ENCODE results near the gene HECTD2. TPM values are rescaled to one million over a fixed set of nuclear protein-coding genes. Genes with fewer than 3 reads are reported as not detected.
A peak's percentile ranks its signal among the peaks of the same experiment; 100 is the strongest.
"Not testable (repeated sequence)": the region's sequence is repeated elsewhere in the genome, so short reads cannot be mapped to it uniquely, and the experiment has no call there.

Gene HECTD2, protein sequence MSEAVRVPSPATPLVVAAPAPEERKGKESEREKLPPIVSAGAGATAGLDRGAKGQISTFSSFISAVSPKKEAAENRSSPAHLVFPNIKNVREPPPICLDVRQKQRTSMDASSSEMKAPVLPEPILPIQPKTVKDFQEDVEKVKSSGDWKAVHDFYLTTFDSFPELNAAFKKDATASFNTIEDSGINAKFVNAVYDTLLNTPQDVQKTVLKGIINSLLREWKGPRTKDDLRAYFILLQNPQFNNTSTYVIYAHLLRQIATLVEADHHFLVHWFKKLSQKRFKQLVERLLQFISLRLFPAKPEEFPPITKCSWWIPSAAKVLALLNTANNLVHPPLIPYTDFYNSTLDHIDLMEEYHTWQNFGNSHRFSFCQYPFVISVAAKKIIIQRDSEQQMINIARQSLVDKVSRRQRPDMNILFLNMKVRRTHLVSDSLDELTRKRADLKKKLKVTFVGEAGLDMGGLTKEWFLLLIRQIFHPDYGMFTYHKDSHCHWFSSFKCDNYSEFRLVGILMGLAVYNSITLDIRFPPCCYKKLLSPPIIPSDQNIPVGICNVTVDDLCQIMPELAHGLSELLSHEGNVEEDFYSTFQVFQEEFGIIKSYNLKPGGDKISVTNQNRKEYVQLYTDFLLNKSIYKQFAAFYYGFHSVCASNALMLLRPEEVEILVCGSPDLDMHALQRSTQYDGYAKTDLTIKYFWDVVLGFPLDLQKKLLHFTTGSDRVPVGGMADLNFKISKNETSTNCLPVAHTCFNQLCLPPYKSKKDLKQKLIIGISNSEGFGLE
- total RNA-seq (ENCODE audit: unreplicated experiment), result 27.6 TPM
- long read RNA-seq, partial matches to known transcripts, result 3 of 6 reads
- long read RNA-seq, other reads (novel, unspliced or antisense), result 1 of 6 reads

DNA sequence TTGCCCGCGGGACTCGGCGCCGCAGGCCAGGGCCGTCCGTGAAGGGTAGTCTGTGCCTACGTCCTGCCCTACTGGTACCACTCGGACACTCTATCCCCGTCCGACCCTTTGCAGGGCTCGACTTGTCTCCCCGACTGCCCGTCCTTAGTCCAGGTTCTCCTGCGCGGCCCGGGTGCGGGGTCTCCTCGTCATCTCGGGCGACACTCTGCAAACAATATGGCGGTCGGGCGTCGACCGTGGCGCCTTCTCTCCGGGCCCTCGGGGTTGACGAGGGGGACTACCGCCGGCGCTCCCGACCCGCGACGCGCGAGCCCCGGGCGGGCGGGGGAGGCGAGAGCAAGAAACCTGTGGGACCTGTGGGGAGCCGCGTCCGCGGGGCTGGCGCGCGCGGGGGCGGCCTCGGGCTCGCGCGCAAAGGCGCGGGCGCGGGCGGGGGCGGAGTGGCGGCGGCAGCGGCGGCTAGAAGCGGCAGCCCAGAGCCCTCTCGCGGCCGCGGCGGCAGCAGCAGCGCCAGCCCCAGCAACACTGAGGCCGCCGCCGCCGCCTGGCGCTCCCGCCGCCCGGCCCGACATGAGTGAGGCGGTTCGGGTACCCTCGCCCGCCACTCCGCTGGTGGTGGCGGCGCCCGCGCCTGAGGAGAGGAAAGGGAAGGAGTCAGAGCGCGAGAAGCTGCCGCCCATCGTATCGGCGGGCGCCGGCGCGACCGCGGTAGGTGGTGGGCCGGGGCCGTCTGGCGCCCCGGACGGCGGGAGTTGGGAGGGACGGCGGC is at the start of gene HECTD2:
HECTD2 (plus strand) TSS at position 476 of the 769 bp plus-strand sequence; CDS start at position 571, 95 bp downstream.
- Mint-ChIP-seq H3K4me1 (ENCODE audit: low read depth, unreplicated experiment) (peaks cover 14% of the 10 kb centered on the region), H3K9me3 (ENCODE audit: unreplicated experiment) (peaks cover 7% of the 10 kb centered on the region), H3K4me3 (ENCODE audit: unreplicated experiment) (peak within 1 kb of the TSS; percentile 93), H3K27ac (ENCODE audit: unreplicated experiment) (peak within 1 kb of the TSS; percentile 98), H3K27me3 (ENCODE audit: unreplicated experiment) (peaks cover 12% of the 10 kb centered on the region), H3K36me3 (ENCODE audit: unreplicated experiment) (no peaks in the 10 kb centered on the region)
- TF ChIP-seq, protein P1, sequence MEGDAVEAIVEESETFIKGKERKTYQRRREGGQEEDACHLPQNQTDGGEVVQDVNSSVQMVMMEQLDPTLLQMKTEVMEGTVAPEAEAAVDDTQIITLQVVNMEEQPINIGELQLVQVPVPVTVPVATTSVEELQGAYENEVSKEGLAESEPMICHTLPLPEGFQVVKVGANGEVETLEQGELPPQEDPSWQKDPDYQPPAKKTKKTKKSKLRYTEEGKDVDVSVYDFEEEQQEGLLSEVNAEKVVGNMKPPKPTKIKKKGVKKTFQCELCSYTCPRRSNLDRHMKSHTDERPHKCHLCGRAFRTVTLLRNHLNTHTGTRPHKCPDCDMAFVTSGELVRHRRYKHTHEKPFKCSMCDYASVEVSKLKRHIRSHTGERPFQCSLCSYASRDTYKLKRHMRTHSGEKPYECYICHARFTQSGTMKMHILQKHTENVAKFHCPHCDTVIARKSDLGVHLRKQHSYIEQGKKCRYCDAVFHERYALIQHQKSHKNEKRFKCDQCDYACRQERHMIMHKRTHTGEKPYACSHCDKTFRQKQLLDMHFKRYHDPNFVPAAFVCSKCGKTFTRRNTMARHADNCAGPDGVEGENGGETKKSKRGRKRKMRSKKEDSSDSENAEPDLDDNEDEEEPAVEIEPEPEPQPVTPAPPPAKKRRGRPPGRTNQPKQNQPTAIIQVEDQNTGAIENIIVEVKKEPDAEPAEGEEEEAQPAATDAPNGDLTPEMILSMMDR (IDR thresholded peaks at IDR 0.05; ENCODE audit: partially characterized antibody, unreplicated experiment), result no peak
- peak; percentile 86 for DNase-seq

DNA sequence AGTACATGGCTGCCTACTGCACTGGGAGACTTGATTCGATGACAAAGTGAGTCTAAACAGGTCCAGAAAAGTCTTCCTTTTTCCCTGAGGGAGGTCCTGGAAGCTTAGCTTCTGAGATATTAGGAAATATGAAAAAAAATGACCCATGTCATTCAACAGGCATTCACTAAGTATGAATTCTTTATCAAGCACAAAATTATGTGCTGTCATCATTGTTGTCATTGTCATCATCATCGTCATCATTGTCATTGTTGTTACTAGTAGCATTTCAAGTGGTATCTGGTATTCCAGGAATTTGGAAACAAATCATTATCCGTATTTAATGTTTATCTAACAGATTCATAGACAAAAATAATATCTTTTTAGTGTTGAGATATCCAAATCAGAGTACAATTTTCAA is 49.7 kb upstream of the HECTD2 start:
- Mint-ChIP-seq H3K4me1 (ENCODE audit: low read depth, unreplicated experiment) (no peaks in the 10 kb centered on the region), H3K27ac (ENCODE audit: unreplicated experiment) (no peak overlapping the region), H3K9me3 (ENCODE audit: unreplicated experiment) (peaks cover 1% of the 10 kb centered on the region), H3K4me3 (ENCODE audit: unreplicated experiment) (no peak overlapping the region), H3K36me3 (ENCODE audit: unreplicated experiment) (no peaks in the 10 kb centered on the region), H3K27me3 (ENCODE audit: unreplicated experiment) (peaks cover 1% of the 10 kb centered on the region)
- TF ChIP-seq, protein P1 (IDR thresholded peaks at IDR 0.05; ENCODE audit: partially characterized antibody, unreplicated experiment), result no peak
- DNase-seq, result no peak

DNA sequence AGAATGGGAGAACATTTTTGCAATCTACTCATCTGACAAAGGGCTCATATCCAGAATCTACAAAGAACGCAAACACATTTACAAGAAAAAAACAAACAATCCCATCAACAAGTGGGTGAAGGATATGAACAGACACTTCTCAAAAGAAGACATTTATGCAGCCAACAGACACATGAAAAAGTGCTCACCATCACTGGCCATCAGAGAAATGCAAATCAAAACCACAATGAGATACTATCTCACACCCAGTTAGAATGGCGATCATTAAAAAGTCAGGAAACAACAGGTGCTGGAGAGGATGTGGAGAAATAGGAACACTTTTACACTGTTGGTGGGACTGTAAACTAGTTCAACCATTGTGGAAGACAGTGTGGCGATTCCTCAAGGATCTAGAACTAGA is 44.6 kb upstream of the HECTD2 start:
- H3K4me1 Mint-ChIP-seq (ENCODE audit: low read depth, unreplicated experiment); H3K9me3 Mint-ChIP-seq (ENCODE audit: unreplicated experiment); H3K27ac Mint-ChIP-seq (ENCODE audit: unreplicated experiment); H3K4me3 Mint-ChIP-seq (ENCODE audit: unreplicated experiment); H3K36me3 Mint-ChIP-seq (ENCODE audit: unreplicated experiment); DNase-seq; H3K27me3 Mint-ChIP-seq (ENCODE audit: unreplicated experiment): not testable (repeated sequence)

DNA sequence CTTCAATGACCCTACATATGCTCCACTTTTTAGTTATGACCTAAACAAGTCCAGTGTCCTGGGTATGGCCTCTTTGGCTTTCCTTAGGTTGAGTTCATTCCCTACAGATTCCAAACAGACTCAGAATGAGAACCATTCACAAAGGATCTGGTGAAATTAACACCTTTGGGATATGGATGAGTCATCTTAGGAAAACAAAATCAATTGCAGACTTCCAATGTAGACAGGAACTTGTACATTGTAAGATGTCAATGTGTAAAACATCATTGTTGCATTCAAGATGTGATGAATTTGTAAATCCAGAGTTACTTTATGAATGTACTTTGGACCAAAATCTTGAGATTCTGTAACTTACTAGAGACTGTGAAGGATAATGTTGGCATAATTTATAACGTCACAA is 43.4 kb upstream of the HECTD2 start:
- H3K4me1 Mint-ChIP-seq (ENCODE audit: low read depth, unreplicated experiment), result no peaks in the 10 kb centered on the region
- H3K4me3 Mint-ChIP-seq (ENCODE audit: unreplicated experiment), result no peak overlapping the region
- peaks cover 1% of the 10 kb centered on the region for H3K27me3 Mint-ChIP-seq (ENCODE audit: unreplicated experiment)
- peaks cover 1% of the 10 kb centered on the region for H3K9me3 Mint-ChIP-seq (ENCODE audit: unreplicated experiment)
- TF ChIP-seq, protein P1 (IDR thresholded peaks at IDR 0.05; ENCODE audit: partially characterized antibody, unreplicated experiment), result no peak
- no peaks in the 10 kb centered on the region for H3K36me3 Mint-ChIP-seq (ENCODE audit: unreplicated experiment)
- no peak for DNase-seq
- no peak overlapping the region for H3K27ac Mint-ChIP-seq (ENCODE audit: unreplicated experiment)

DNA sequence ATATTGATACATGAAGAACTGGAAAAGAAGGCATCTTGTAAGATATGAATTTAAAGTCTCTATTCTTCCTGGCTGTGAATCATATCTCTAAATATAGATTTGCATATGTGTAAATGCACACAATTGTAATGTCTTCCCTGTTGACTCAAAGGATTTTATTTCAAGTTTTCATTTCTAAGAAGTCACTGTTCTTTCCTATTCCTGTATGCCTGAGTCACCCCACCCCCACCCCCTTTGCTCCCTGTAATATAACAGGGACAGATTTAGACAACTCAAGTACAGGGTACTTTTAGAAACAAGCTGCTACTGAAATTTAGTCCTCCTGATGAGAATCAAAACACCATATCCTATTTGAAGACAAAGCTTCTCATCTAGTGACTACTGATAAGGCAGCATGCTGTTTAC is 43.0 kb upstream of the HECTD2 start:
- Mint-ChIP-seq H3K27me3 (ENCODE audit: unreplicated experiment) (peaks cover 1% of the 10 kb centered on the region), H3K27ac (ENCODE audit: unreplicated experiment) (no peak overlapping the region), H3K4me1 (ENCODE audit: low read depth, unreplicated experiment) (no peaks in the 10 kb centered on the region), H3K36me3 (ENCODE audit: unreplicated experiment) (no peaks in the 10 kb centered on the region), H3K9me3 (ENCODE audit: unreplicated experiment) (peaks cover 1% of the 10 kb centered on the region), H3K4me3 (ENCODE audit: unreplicated experiment) (no peak overlapping the region)
- TF ChIP-seq, protein P1 (IDR thresholded peaks at IDR 0.05; ENCODE audit: partially characterized antibody, unreplicated experiment), result no peak
- no peak for DNase-seq
